DMS79 treated with DMSO at 0.1 percent for 48 hours (cell line): Measurements from ENCODE around the gene ACVRL1.
"Not testable (repeated sequence)": the region's sequence is repeated elsewhere in the genome, so short reads cannot be mapped to it uniquely, and the experiment has no call there.

Source experiments
- DNase-seq: peaks from one replicate; lab custom pipeline; 2025; lab: John Stamatoyannopoulos, UW

Gene ACVRL1

GRCh38 chr12:51874000-51874399 is 33.3 kb upstream of the ACVRL1 start:
- no peak for DNase-seq

- no peak for DNase-seq
These were observed 32.8 kb upstream of the ACVRL1 start for GRCh38 chr12:51874486-51874885.

- no peak for DNase-seq
These were observed 28.2 kb upstream of the ACVRL1 start for GRCh38 chr12:51879102-51879501.

GRCh38 chr12:51883295-51883694 is 24.0 kb upstream of the ACVRL1 start:
- no peak for DNase-seq

GRCh38 chr12:51883998-51884675 is 23.2 kb upstream of the ACVRL1 start:
- no peak for DNase-seq

GRCh38 chr12:51884676-51885229 is 22.6 kb upstream of the ACVRL1 start:
- DNase-seq: no peak

- DNase-seq: not testable (repeated sequence)
These were observed 21.8 kb upstream of the ACVRL1 start for GRCh38 chr12:51885294-51886020.

GRCh38 chr12:51886021-51886710 is 21.1 kb upstream of the ACVRL1 start:
- no peak for DNase-seq

- no peak for DNase-seq
These were observed 19.6 kb upstream of the ACVRL1 start, which contains the start of gene ANKRD33 for GRCh38 chr12:51887476-51888315. ANKRD33 (plus strand) TSS chr12:51888103; CDS start chr12:51888187, 84 bp downstream.

- no peak for DNase-seq
These were observed 18.7 kb upstream of the ACVRL1 start for GRCh38 chr12:51888316-51889215.

GRCh38 chr12:51889216-51890132 is 17.8 kb upstream of the ACVRL1 start:
- no peak for DNase-seq

- DNase-seq: no peak
These were observed 17.2 kb upstream of the ACVRL1 start for GRCh38 chr12:51890133-51890464.

- DNase-seq: no peak
These were observed 16.7 kb upstream of the ACVRL1 start for GRCh38 chr12:51890511-51891171.

- DNase-seq: no peak
These were observed 15.5 kb upstream of the ACVRL1 start for GRCh38 chr12:51891843-51892242.

- DNase-seq: no peak
These were observed 13.5 kb upstream of the ACVRL1 start for GRCh38 chr12:51893786-51894185.

GRCh38 chr12:51895378-51896135 is 11.7 kb upstream of the ACVRL1 start:
- DNase-seq: no peak

GRCh38 chr12:51896236-51896635 is 11.1 kb upstream of the ACVRL1 start:
- no peak for DNase-seq

- no peak for DNase-seq
These were observed 10.1 kb upstream of the ACVRL1 start for GRCh38 chr12:51897181-51897580.
